MM.1S (cell line): ENCODE measurements around the gene LIMCH1.

ENCODE experiments used
- DNase-seq: peaks from one replicate; pipeline ENCODE4 v3.0.0-alpha.2; 2015
- H2AFZ ChIP-seq: fragments of 300-600 bp; sonication (generic); 2 replicates; pipeline ENCODE4 v1.6.0; 2016; ENCODE audit warnings: antibody characterized with exemption, low read length
- H3F3A ChIP-seq: fragments of 300-600 bp; sonication (generic); 2 replicates; pipeline ENCODE4 v1.6.1; 2016; ENCODE audit warnings: mild to moderate bottlenecking, antibody characterized with exemption, low read length, moderate library complexity, mixed read lengths; ENCODE audit not compliant: insufficient read depth
- H3K27ac ChIP-seq: fragments of 300-600 bp; sonication (generic); 2 replicates; pipeline ENCODE4 v1.5.1; 2016; ENCODE audit warnings: mild to moderate bottlenecking, low read length
- H3K27me3 ChIP-seq: fragments of 300-600 bp; sonication (generic); replicated peaks from 2 replicates; pipeline ENCODE4 v1.6.0; 2016; ENCODE audit warnings: low read length; ENCODE audit not compliant: insufficient read depth
- H3K36me3 ChIP-seq: fragments of 300-600 bp; sonication (generic); replicated peaks from 2 replicates; pipeline ENCODE4 v1.6.1; 2016; ENCODE audit warnings: mild to moderate bottlenecking, low read length, mixed read lengths; ENCODE audit not compliant: insufficient read depth
- H3K4me1 ChIP-seq: fragments of 300-600 bp; sonication (generic); 2 replicates; pipeline ENCODE4 v1.6.1; 2016; ENCODE audit warnings: low read length, mixed read lengths
- H3K4me2 ChIP-seq: fragments of 300-600 bp; sonication (generic); 2 replicates; pipeline ENCODE4 v1.6.0; 2016; ENCODE audit warnings: low read depth, low read length
- H3K4me3 ChIP-seq: fragments of 300-600 bp; sonication (generic); 2 replicates; pipeline ENCODE4 v1.5.1; 2016; ENCODE audit warnings: low read length, mixed read lengths
- H3K79me2 ChIP-seq: fragments of 300-600 bp; sonication (generic); 2 replicates; pipeline ENCODE4 v1.6.1; 2016; ENCODE audit warnings: mixed run types, low read length, mixed read lengths
- H3K9ac ChIP-seq: fragments of 300-600 bp; sonication (generic); 2 replicates; pipeline ENCODE4 v1.6.1; 2016; ENCODE audit warnings: low read length, mixed read lengths
- H3K9me2 ChIP-seq: fragments of 300-600 bp; sonication (generic); replicated peaks from 2 replicates; pipeline ENCODE4 v1.6.1; 2016; ENCODE audit warnings: mild to moderate bottlenecking, low read length, mixed read lengths; ENCODE audit not compliant: insufficient read depth
- H3K9me3 ChIP-seq: fragments of 300-600 bp; sonication (generic); replicated peaks from 2 replicates; pipeline ENCODE4 v1.6.1; 2016; ENCODE audit warnings: mild to moderate bottlenecking, low read length, mixed read lengths; ENCODE audit not compliant: insufficient read depth
- H4K20me1 ChIP-seq: fragments of 300-600 bp; sonication (generic); 2 replicates; pipeline ENCODE4 v1.6.1; 2016; ENCODE audit warnings: mild to moderate bottlenecking, low read length, moderate library complexity, mixed read lengths; ENCODE audit not compliant: insufficient read depth
- EZH2 ChIP-seq: fragments of 300-600 bp; sonication (generic); optimal IDR thresholded peaks from 2 replicates; pipeline ENCODE3; 2017; ENCODE audit warnings: low read depth, mild to moderate bottlenecking, antibody characterized with exemption, low read length, mixed read lengths
- EZH2phosphoT487 ChIP-seq: fragments of 300-600 bp; sonication (generic); IDR thresholded peaks from 2 replicates; pipeline ENCODE4 v1.6.1; 2018; ENCODE audit warnings: antibody characterized with exemption, low read length
- TF ChIP-seq, protein P1 (sequence below): fragments of 300-600 bp; sonication (generic); IDR thresholded peaks from 2 replicates; pipeline ENCODE4 v1.5.1; 2016; ENCODE audit warnings: antibody characterized with exemption, low read length, mixed read lengths

The LIMCH1 gene

DNA sequence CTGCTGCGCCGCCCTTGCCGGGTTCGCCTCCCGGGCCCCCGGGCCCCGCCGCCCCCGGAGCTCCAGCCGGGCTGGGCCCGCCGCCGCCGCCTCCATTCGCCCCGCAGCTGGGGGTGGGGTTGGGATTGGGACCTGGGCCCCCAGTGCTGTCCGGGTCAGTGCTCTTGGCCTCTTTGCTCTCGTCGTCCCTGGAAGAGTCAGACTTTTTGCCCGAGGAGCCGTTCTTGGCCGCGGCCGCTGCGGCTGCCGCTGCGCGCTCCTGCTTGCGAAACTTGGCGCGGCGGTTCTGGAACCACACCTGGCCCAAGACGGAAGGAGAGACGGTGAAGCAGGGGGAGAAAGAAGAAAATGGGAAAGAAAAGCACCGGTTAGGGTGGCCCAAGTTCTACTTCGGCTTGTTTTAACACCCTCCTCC is 208.1 kb downstream of the LIMCH1 start:
- DNase-seq, result no peak
- no peaks in the 10 kb centered on the region for H3K4me1 ChIP-seq

DNA sequence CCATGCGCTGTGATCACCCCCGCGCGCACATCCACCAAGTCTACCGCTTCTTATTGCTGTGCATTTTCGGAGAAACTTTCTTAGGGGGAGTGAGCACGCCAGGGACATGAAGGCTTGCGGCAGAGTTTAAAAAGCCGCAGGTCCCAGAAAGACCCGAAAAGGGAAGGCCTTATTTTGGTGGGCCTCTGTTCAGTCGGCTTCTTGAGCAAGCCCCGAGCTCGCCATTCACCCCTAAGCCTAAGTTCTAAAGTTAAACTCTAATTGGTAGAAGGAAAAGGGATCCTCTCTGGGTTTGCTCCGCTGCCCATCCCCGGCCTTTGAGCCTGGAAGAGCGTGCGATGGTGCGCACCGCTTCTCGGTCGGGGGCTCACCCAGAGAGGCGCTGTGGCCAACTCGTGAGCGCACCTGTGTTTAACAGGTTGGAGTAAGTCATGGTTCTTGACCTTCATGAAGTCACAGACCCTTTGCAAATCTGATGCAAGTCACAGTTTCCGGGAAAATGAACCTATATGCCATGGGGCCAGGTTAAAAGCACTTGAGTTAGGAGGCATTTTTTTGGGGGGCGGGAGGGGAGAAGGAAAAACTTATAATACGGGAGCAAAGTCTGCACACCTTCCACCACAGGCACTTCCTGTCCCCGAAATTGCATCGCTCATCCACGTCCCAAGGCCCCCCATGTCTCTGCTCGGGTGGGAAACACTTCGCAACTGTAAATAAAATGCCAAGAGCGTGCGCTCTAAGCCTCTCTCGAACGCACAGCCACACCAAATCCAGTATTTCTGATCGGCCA is 208.7 kb downstream of the LIMCH1 start:
- Histone ChIP-seq H3K9me3 (no peaks in the 10 kb centered on the region), H4K20me1 (no peaks in the 10 kb centered on the region), H3K9me2 (no peaks in the 10 kb centered on the region), H3K27me3 (no peaks in the 10 kb centered on the region), H3K79me2 (no peaks in the 10 kb centered on the region), H3K4me1 (no peaks in the 10 kb centered on the region), H3K27ac (no peak overlapping the region), H3K36me3 (no peaks in the 10 kb centered on the region), H3K9ac (no peak overlapping the region), H3K4me2 (no peak overlapping the region), H3K4me3 (no peak overlapping the region), H3F3A (no peaks in the 10 kb centered on the region), H2AFZ (no peak overlapping the region)
- TF ChIP-seq EZH2 (no peak), EZH2phosphoT487 (no peak)
- TF ChIP-seq, protein P1, sequence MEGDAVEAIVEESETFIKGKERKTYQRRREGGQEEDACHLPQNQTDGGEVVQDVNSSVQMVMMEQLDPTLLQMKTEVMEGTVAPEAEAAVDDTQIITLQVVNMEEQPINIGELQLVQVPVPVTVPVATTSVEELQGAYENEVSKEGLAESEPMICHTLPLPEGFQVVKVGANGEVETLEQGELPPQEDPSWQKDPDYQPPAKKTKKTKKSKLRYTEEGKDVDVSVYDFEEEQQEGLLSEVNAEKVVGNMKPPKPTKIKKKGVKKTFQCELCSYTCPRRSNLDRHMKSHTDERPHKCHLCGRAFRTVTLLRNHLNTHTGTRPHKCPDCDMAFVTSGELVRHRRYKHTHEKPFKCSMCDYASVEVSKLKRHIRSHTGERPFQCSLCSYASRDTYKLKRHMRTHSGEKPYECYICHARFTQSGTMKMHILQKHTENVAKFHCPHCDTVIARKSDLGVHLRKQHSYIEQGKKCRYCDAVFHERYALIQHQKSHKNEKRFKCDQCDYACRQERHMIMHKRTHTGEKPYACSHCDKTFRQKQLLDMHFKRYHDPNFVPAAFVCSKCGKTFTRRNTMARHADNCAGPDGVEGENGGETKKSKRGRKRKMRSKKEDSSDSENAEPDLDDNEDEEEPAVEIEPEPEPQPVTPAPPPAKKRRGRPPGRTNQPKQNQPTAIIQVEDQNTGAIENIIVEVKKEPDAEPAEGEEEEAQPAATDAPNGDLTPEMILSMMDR, result no peak
- DNase-seq, result no peak

More for the DNA sequence above, 208.1 kb downstream of the LIMCH1 start:
- no peak overlapping the region for H3K4me2 ChIP-seq
- no peak overlapping the region for H3K4me3 ChIP-seq
- H3K79me2 ChIP-seq, result no peaks in the 10 kb centered on the region
- no peaks in the 10 kb centered on the region for H4K20me1 ChIP-seq
- no peaks in the 10 kb centered on the region for H3K9me2 ChIP-seq
- no peak overlapping the region for H3K27ac ChIP-seq
- H3K27me3 ChIP-seq, result no peaks in the 10 kb centered on the region
- no peaks in the 10 kb centered on the region for H3F3A ChIP-seq
- H3K9me3 ChIP-seq, result no peaks in the 10 kb centered on the region
- H2AFZ ChIP-seq, result no peak overlapping the region
- H3K36me3 ChIP-seq, result no peaks in the 10 kb centered on the region
- H3K9ac ChIP-seq, result no peak overlapping the region
- TF ChIP-seq EZH2phosphoT487 (no peak), EZH2 (no peak)
- TF ChIP-seq, protein P1, result no peak

DNA sequence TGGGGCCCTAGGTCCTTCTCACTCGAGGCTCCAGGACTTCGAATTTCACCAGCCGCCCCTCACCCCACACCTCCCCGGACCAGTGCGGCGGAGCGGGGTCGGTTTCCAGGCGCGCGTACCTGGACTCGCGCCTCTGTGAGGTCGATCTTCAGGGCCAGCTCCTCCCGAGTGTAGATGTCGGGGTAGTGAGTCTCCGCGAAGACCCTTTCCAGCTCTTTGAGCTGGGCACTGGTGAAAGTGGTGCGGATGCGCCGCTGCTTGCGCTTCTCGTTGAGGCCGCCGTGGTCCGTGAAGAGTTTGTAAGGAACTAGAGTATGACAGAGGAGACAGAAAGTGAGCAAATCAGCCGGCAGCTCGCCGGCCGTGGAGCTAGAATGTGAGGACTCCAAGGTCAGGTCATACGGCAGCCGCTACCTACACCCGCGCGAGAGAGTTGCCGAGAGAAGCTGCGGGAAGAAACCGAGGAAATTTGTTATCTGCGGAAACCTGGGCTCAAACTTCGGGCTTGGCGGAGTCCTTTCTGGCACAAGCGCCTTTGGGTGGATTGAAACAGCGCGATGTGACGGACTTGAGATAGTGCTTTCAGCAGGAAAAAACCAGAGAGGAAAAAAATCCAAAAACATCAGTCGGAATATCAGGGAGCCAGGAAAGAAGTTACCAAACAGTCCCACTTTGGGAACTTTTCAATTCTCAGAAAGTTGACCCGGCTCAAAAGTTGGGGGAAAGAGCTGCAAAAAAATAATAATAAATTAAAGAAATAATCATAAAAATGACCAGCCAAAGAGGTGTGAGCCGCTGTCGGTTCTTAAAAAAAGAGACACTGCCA is 209.5 kb downstream of the LIMCH1 start:
- TF ChIP-seq EZH2phosphoT487, result no peak
- no peak overlapping the region for H3K4me2 ChIP-seq

More for the DNA sequence above, 209.5 kb downstream of the LIMCH1 start:
- Histone ChIP-seq H3K27ac (no peak overlapping the region), H3K27me3 (no peaks in the 10 kb centered on the region), H3K36me3 (no peaks in the 10 kb centered on the region), H2AFZ (no peak overlapping the region), H3K9ac (no peak overlapping the region), H3K4me1 (no peaks in the 10 kb centered on the region), H3K79me2 (no peaks in the 10 kb centered on the region), H3F3A (no peaks in the 10 kb centered on the region), H4K20me1 (no peaks in the 10 kb centered on the region), H3K9me3 (no peaks in the 10 kb centered on the region), H3K9me2 (no peaks in the 10 kb centered on the region), H3K4me3 (no peak overlapping the region)
- no peak for DNase-seq
